GM06990 (cell line): ENCODE data around the gene ME1.

Experiments
- DNase-seq: peaks from one replicate; pipeline ENCODE4 v3.0.0-alpha.2; 2011; ENCODE audit not compliant: insufficient read length; ENCODE audit errors: extremely low read depth
- H3K27me3 ChIP-seq: replicated peaks from 2 replicates; pipeline ENCODE4 v1.6.0; 2011; ENCODE audit warnings: low read length; ENCODE audit not compliant: control insufficient read depth, insufficient read depth
- H3K36me3 ChIP-seq: 2 replicates; pipeline ENCODE4 v1.5.1; 2011; ENCODE audit warnings: low read length; ENCODE audit not compliant: control insufficient read depth, insufficient read depth
- H3K4me3 ChIP-seq: replicated peaks from 2 replicates; pipeline ENCODE4 v1.5.1; 2011; ENCODE audit warnings: low read depth, mild to moderate bottlenecking, control low read depth, low read length
- TF ChIP-seq, protein P1 (sequence below): IDR thresholded peaks from 2 replicates; pipeline ENCODE4 v1.5.1; 2011; ENCODE audit warnings: low read length, control low read depth, mild to moderate bottlenecking, inconsistent platforms; ENCODE audit not compliant: insufficient read depth, poor library complexity, severe bottlenecking

ME1 gene

DNA sequence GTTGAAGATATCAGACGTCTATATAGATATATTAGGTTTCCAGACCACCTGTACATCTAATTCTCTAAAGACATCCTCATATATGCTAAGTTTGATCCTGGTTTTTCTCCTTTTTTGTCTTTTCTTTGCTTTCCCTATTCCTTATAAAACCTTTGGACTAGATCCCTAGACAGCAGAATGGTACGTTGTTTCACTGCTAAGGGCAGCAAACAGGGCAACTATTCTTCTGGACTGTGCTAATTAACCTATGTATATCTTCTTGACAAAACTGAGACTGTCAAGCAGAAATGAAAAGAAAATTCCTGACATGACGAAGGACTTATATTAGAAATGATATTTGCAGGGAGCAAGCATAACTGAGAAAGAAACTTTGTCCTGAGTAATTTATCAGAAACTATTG, 19.1 kb downstream of the ME1 start:
- DNase-seq = no peak
- TF ChIP-seq, protein P1, sequence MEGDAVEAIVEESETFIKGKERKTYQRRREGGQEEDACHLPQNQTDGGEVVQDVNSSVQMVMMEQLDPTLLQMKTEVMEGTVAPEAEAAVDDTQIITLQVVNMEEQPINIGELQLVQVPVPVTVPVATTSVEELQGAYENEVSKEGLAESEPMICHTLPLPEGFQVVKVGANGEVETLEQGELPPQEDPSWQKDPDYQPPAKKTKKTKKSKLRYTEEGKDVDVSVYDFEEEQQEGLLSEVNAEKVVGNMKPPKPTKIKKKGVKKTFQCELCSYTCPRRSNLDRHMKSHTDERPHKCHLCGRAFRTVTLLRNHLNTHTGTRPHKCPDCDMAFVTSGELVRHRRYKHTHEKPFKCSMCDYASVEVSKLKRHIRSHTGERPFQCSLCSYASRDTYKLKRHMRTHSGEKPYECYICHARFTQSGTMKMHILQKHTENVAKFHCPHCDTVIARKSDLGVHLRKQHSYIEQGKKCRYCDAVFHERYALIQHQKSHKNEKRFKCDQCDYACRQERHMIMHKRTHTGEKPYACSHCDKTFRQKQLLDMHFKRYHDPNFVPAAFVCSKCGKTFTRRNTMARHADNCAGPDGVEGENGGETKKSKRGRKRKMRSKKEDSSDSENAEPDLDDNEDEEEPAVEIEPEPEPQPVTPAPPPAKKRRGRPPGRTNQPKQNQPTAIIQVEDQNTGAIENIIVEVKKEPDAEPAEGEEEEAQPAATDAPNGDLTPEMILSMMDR = no peak
- Histone ChIP-seq H3K27me3 (no peaks in the 10 kb centered on the region), H3K36me3 (no peaks in the 10 kb centered on the region), H3K4me3 (no peak overlapping the region)

DNA sequence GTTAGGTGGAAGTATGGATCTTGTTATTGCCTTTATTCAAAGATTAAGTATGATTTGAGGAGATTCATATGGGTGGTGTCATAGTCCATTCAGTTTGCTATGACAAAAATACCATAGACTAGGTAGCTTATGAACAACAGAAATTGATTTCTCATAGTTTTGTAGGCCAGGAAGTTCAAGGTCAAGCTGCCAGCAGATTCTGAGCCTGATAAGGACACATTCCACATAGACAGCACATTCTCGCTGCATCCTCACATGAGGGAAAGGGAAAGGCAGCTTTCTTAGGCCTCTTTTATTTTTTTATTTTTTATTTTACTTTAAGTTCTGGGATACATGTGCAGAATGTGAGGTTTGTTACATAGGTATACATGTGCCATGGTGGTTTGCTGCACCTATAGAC, 27.7 kb downstream of the ME1 start:
- no peaks in the 10 kb centered on the region for H3K36me3 ChIP-seq
- DNase-seq = no peak
- TF ChIP-seq, protein P1 = no peak

DNA sequence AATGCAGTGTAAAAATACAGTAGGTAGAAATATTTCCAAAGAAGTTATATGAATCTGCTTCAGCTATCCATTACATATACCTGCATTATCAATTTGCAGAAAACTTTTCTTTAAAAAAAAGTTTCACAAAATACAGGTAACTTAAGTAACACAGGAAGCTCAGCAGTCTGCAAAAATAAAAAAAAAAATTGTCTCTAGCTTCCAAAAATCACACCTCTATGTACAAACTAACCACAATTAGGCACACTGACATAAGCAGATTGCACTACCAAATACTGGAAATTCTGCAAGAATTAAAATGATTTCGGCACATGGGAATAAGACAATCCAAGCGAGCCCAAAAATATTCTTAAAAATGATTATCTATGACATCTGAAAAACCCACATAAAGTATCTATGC, 41.2 kb downstream of the ME1 start:
- Histone ChIP-seq H3K36me3 (no peaks in the 10 kb centered on the region), H3K27me3 (no peaks in the 10 kb centered on the region), H3K4me3 (no peak overlapping the region)
- DNase-seq = no peak
- TF ChIP-seq, protein P1 = no peak

More for the DNA sequence above, 27.7 kb downstream of the ME1 start:
- no peak overlapping the region for H3K4me3 ChIP-seq
- H3K27me3 ChIP-seq = no peaks in the 10 kb centered on the region

DNA sequence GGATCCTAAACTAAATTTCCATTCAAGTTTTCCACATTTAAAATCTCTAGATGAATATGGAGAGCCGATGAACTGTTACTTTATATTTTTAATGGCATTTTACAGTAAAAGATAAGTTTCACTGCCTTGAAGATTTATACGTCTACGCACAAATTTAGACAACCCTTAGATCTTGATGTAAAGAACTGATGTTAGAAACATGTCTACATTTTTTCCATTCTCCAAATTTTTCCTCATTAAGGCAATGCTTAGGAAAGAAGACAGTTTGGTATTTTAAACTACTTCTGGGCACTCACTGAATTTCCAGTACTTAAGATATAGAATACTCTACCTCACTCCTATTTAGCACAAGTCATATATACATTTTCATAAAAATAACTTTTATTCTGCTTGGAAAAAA, 45.4 kb downstream of the ME1 start:
- H3K4me3 ChIP-seq = no peak overlapping the region
- H3K36me3 ChIP-seq = no peaks in the 10 kb centered on the region
- DNase-seq = no peak
- TF ChIP-seq, protein P1 = no peak
- no peaks in the 10 kb centered on the region for H3K27me3 ChIP-seq

DNA sequence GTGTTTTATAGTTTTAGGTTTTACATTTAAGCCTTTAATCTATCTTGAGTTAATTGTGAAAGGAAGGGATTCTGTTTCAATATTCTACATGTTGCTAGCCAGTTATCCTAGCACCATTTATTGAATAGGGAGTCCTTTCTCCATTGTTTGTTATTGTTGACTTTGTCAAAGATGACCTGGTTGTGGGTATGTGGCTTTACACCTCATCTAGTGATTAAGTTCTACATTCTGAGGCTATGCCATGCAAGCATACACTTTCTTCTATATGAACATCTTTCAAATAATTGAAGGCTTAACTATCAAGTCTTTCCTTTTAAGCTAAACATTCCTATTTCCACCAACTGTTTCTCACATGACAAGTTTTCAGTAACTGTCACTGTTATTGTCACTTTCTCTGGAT, 46.1 kb downstream of the ME1 start:
- Histone ChIP-seq H3K4me3 (no peak overlapping the region), H3K27me3 (no peaks in the 10 kb centered on the region), H3K36me3 (no peaks in the 10 kb centered on the region)
- TF ChIP-seq, protein P1 = no peak
- no peak for DNase-seq

DNA sequence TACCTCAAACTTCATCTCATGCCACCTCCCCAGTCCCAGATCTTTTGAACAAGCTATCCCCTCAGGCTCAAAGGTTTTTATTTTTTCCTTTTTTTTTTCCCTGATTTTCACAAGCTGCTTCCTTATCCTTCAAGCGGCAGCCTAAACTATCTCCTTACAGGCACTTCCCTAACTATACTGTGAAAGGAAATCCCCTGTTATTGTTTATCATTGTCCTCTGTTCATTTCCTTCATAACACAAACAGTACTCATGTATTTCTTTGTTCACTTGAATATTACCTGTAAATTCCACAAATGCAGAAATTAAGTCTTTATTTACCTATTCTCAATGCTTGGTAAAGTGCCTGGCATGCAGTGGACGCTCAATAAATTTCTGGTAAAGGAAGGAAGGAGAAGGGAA, 48.9 kb downstream of the ME1 start:
- DNase-seq = no peak
- Histone ChIP-seq H3K36me3 (no peaks in the 10 kb centered on the region), H3K27me3 (no peaks in the 10 kb centered on the region), H3K4me3 (no peak overlapping the region)
- TF ChIP-seq, protein P1 = no peak
